HCEC 1CT (cell line): Measurements from ENCODE around the gene GATA5.
"Not testable (repeated sequence)": the region's sequence is repeated elsewhere in the genome, so short reads cannot be mapped to it uniquely, and the experiment has no call there.

Experiments
- DNase-seq: peaks from one replicate; pipeline ENCODE4 v3.0.0-alpha.2; 2017

GATA5 gene

GRCh38 chr20:62427172-62428001 is 48.4 kb downstream of the GATA5 start, which contains the start of gene RBBP8NL:
Gene RBBP8NL, minus strand, starts transcription at chr20:62427539. Its CDS starts 7,892 bp downstream, at chr20:62419647.
- no peak for DNase-seq

- DNase-seq, result no peak
These were observed 49.1 kb downstream of the GATA5 start for GRCh38 chr20:62426699-62427131.

GRCh38 chr20:62426059-62426348 is 49.8 kb downstream of the GATA5 start:
- not testable (repeated sequence) for DNase-seq

GRCh38 chr20:62425281-62426058 is 50.3 kb downstream of the GATA5 start:
- no peak for DNase-seq

GRCh38 chr20:62424249-62425107 is 51.3 kb downstream of the GATA5 start:
- DNase-seq, result no peak

GRCh38 chr20:62423326-62423706 is 52.5 kb downstream of the GATA5 start:
- DNase-seq, result no peak

- DNase-seq, result no peak
These were observed 53.0 kb downstream of the GATA5 start for GRCh38 chr20:62422636-62423325.

- no peak for DNase-seq
These were observed 54.1 kb downstream of the GATA5 start for GRCh38 chr20:62421716-62421990.

GRCh38 chr20:62420846-62421715 is 54.7 kb downstream of the GATA5 start:
- no peak for DNase-seq

- no peak for DNase-seq
These were observed 56.0 kb downstream of the GATA5 start for GRCh38 chr20:62419759-62420158.

GRCh38 chr20:62418709-62419487 is 56.9 kb downstream of the GATA5 start:
- DNase-seq, result no peak

GRCh38 chr20:62417981-62418708 is 57.6 kb downstream of the GATA5 start:
- no peak for DNase-seq

- no peak for DNase-seq
These were observed 58.9 kb downstream of the GATA5 start for GRCh38 chr20:62416651-62417637.

GRCh38 chr20:62415354-62416111 is 60.3 kb downstream of the GATA5 start:
- no peak for DNase-seq

GRCh38 chr20:62413896-62414481 is 61.8 kb downstream of the GATA5 start:
- no peak for DNase-seq
